NCI-H2081 treated with DMSO at 0.1 percent for 48 hours (cell line): ENCODE results near the gene EPHA2.
"Not testable (repeated sequence)": the region's sequence is repeated elsewhere in the genome, so short reads cannot be mapped to it uniquely, and the experiment has no call there.

ENCODE experiments used
- DNase-seq: peaks from one replicate; lab custom pipeline; 2025; lab: John Stamatoyannopoulos, UW

The EPHA2 gene

DNA sequence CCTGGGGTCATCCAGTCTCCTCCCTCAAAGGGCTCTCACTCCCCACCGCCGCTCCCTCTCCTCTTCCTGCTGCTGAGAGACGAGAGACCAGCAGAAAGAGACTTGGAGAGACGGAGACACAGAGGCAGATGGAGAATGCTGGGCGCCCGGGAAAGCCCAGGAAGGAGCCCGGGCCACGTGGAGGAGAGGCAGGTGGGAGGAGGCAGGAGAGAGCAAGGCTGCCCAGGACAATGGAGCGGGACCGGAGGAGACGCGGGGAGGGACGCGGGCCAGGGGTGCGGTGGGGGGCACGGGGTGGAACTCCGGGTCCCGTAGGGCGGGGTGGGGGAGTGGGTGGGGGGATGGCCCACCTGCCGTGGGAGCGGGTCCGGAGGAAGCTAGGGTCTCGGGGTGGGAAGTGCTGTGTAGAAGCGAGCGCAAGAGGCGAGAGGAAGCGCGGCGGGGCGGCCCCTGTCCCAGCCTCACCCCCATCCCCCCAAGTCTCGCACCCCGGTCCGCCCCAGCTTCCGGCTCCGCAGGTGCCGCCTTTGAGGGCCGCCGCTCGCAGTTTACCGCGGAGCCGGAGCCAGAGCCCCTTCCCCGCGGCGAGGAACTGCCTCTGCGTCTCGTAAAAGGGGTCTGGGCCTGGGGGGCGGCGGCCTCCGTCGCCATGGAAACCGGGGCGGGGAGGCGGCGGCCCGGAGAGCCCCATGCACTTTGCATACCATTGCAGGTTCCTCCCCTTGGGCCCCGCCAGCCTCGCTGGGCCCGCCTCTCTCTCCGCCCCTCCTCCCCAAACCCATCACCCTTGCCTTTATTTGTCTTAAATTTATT lies 11.7 kb upstream of the EPHA2 start:
- DNase-seq = no peak

DNA sequence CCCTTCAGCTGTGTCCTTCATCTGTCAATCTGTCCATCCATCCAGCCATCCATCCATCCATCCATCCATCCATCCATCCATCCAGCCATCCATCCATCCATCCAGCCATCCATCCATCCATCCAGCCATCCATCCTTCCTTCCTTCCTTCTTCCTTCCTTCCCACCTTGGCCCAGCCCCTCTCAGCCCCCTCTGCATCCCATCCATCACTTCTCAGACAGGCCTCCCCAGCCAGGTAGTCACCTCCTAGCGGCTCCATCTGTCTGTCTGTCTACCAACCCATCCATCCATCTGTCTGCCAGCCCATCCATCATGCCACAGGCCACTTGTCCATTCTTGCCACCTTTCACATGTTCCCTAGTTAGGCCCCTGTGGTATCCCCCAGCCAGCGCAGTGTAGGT lies 10.2 kb upstream of the EPHA2 start:
- no peak for DNase-seq

GRCh38 chr1:16165548-16165947 lies 9.7 kb upstream of the EPHA2 start:
- DNase-seq = no peak

DNA sequence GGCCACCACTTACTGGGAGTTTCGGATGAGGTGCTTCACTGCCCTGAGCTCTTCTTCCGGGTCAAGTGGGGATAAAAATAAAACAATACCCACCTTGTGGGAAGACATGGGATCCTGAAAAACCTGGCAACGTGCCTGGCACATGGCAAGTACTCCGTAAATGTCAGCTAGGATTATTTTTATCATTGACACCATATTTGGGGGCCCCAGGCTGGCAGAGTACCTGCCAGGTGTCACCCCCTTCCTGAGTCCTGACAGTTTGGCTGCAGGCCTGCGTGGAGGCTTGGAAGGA lies 9.2 kb upstream of the EPHA2 start:
- DNase-seq = no peak

- peak; percentile 50 for DNase-seq
These were observed 8.6 kb upstream of the EPHA2 start for GRCh38 chr1:16164213-16165072.

GRCh38 chr1:16163608-16164212 lies 7.8 kb upstream of the EPHA2 start:
- not testable (repeated sequence) for DNase-seq

DNA sequence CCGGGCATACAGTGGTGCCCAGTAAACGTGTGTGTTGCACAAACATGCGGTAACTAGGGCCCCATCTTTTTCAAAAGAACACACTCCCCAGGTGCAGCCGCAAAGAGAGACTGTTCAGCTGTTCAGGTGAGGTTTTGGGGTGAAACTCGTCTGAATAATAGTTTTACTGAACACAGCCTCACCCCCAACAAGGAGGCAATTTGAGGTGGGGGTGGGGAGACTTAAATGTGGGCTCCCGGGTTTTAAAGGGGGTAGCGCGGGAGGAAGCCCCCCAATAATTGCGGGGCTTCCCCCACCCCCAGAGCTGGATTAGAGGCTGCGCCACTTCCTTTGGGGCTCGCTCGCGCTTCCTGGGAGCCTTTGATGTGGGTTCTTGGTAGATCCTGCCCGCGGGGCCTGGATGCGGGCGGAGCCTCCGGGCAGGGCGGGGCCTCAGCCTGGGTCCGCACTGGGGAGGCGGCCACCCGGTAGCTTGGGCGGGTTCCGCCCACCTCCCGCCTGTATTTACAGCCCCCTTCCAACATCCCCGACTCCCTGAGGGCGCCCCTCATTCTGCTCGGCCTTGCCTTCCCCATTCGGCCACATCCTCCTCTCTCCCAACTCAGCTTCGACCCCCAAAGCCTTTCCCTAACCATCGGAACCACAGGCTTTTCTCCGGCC lies 6.4 kb upstream of the EPHA2 start:
- DNase-seq = no peak

GRCh38 chr1:16161717-16162116 lies 5.8 kb upstream of the EPHA2 start:
- no peak for DNase-seq

- DNase-seq = no peak
These were observed 3.3 kb upstream of the EPHA2 start for GRCh38 chr1:16158993-16159831.

DNA sequence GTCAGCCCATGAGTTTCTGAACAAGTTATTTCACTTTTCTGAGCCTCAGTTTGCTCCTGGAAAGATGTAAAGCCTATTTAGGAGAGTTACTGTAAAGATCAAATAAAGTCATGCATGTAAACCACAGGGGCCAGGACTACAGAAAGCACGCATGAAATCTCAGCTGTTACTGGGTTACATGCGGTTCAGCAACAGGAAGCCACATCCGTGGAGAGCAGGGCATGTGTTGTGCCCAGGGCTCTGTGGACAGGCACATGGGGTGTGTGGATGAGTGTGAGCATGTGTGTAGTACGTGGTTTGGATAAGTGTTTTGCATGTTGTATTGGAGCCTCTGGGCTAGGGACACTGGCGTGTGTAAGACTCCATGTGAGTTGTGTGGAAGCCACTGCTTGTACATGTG lies 2.2 kb upstream of the EPHA2 start:
- no peak for DNase-seq

DNA sequence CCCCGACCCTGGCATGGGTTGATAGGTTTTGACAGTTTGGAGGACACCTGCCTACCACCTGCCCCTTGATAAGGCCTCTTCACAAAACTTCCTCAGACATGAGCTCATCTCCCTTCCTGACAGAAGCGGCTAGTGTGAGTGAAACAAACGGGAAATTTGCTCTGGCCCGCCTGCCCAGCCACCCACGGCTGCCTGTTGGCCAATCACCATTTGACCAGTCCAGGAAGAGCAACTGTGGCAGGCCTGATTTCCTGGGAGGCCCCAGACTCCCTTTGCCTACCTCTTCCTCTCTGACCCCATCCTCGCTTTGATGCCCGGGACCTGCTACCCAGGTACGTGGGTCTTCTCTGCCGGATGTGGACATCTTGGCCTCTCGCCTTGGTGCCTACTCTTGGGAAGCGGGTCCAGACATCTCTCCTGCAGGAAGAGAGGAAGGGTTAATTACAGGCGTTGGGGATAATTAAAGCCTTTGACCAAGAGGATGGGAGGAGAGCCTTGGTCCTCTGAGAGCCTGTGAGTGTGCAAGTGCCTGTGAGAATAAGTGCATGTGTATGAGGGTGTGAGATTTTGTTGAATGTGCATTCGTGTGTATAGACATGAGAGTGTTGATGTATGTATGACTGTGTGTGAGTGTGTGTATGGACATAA lies 1.1 kb upstream of the EPHA2 start:
- no peak for DNase-seq

DNA sequence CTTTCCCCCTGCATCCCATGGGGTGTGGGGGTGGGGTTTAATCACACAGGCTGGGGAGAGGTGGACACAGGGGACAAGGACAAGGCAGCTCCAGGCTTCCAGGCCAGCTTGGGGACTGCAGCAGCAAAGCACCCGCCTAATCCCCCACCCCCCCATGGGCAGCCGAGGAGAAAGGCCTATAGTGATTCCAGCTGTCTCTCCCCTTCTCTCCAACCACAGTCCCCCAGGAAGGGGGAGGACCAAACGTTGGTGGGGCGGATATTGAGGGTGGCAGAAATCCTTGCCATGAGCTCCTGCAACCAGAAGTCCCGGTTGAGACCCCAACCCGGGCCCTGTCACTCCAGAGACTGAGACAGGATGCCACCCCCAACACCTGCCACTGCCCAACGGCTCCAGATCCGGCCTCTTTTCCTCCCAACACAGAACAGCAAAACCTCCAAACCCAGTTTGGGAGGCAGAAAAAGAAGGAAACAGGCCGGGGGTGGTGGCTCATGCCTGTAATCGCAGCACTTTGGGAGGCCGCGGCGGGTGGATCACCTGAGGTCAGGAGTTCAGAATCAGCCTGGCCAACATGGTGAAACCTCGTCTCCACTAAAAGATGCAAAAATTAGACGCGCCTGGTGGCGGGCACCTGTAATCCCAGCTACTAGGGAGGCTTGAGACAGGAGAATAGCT lies 1.7 kb downstream of the EPHA2 start:
- no peak for DNase-seq

- DNase-seq = no peak
These were observed 2.5 kb downstream of the EPHA2 start for GRCh38 chr1:16153096-16153998.

DNA sequence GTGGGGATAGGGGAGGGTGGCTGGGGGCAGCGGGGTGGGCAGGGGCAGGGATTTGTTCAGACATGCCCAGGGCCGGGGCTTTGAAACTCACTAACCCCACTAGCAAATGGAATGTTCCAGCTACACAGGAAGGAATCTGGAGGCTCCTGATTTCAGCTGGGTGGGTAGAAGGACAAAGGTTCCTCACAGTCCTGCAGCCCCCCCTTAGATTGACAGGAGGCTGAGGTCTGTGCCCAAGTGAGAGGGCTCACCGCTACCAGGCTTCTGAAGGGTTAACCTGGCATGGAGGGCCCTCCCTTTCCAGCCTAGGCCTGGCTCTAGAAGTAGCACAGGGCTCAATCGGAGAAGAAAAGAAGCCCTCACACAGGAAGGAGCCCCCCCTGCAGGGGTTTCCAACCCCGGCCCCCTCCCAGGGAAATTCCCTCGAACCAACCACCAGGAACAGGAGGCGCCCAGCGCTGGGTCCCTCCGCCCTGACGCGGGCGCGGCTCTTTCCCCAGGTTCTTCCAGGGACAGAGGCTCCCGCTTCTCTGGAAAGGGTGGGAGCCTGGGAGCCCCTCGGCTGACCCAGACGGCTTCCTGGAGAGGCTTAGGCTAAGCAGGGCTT lies 3.3 kb downstream of the EPHA2 start:
- no peak for DNase-seq

- DNase-seq = no peak
These were observed 3.9 kb downstream of the EPHA2 start for GRCh38 chr1:16151995-16152384.

DNA sequence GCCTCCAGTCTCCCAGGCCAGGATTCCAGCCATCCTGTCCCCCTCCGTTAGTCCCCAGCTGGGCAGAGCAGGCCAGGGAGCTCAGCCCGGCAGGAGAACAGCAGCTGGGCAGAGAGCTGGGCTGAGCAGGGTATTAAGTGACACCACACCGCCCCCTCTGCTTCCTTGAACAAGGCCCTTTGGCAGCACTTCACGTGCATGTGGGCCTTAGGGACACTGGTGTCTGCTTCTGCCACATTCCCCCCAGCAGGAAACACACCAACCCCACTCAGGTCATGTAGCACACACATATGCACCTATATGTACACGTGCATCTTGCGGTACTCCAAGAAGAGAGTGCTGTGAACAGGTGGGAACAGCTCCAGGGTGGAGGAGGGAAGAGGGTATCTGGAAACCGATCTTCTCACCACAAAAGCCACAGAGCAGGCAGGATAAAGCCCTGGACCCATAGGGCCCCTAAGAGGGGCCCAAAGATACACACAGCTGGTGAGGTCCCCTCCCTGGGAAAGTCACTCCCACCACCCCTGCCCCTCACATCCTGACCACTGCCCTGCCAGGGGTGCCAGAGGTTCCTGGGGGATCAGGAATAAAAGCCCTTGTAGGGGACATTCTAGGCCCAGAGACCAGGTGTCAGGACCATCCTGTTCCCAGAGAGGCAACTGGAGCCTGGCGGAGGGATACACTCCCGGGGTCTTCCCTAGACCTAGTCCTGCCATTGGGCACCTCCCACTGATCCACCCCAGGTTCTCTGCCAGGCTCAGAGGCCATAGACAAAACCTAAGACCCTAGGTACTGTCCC lies 4.5 kb downstream of the EPHA2 start:
- no peak for DNase-seq

DNA sequence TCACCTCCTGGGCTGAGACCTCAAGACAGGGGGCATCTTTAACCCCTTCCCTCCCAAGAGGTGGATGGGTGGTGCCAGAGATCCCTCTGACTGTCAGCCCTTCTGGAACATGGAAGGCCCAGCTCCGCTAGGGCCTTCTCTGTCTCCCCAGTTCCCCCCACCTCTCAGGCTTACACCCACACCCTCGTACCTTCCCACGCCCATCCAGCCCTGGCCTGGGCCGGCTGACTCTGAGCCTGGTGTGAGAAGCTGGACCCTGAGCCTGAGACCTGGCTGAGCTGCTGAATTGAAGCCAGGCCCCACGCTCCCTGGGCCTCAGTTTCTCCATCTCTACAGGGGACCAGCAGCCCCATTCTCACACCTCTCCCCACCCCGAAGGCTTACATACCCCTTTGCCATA lies 5.4 kb downstream of the EPHA2 start:
- DNase-seq = no peak
